H1 (cell line): Measurements from ENCODE around the gene ZNF101. TPM values are rescaled to one million over a fixed set of nuclear protein-coding genes. Genes with fewer than 3 reads are reported as not detected.

Source experiments
- CTCF ChIA-PET: fragments of 300-600 bp; sonication (Branson Sonifier 250); formaldehyde crosslinking; loops from one replicate; lab custom pipeline; 2021; ENCODE audit not compliant: partially characterized antibody; lab: Charles Lee
- POLR2A ChIA-PET: fragments of 300-600 bp; sonication (Branson Sonifier 250); formaldehyde crosslinking; loops from one replicate; lab custom pipeline; 2021; ENCODE audit warnings: inconsistent platforms; ENCODE audit not compliant: partially characterized antibody; lab: Charles Lee
- DNase-seq, 2 experiments: peaks; one replicate each; pipeline versions ENCODE4 v3.0.0 to v3.0.0-alpha.2; 2010 to 2022; ENCODE audit warnings: low spot score in 2 of 2, low read depth in 1 of 2, mixed read lengths in 1 of 2
- FAIRE-seq: peaks from 2 replicates; lab custom pipeline; 2011; peaks lifted over from hg19 to GRCh38; lab: Jason Lieb, UNC
- H2AFZ ChIP-seq: 2 replicates; pipeline ENCODE4 v1.8.1; 2012; ENCODE audit warnings: low read length, inconsistent platforms
- H2AK5ac ChIP-seq: 2 replicates; pipeline ENCODE4 v1.6.1; 2013; ENCODE audit warnings: low read depth, low read length
- H2BK120ac ChIP-seq: replicated peaks from 2 replicates; pipeline ENCODE3; 2013; ENCODE audit warnings: low read depth, low read length, inconsistent platforms
- H2BK12ac ChIP-seq: 2 replicates; pipeline ENCODE4 v1.6.1; 2013; ENCODE audit warnings: low read depth, low read length
- H2BK15ac ChIP-seq: 2 replicates; pipeline ENCODE4 v1.6.1; 2013; ENCODE audit warnings: low read length
- H2BK20ac ChIP-seq: 2 replicates; pipeline ENCODE4 v1.6.1; 2013; ENCODE audit warnings: low read length
- H2BK5ac ChIP-seq: 2 replicates; pipeline ENCODE4 v1.6.1; 2013; ENCODE audit warnings: low read depth, low read length
- H3K14ac ChIP-seq: 2 replicates; pipeline ENCODE4 v1.6.1; 2013; ENCODE audit warnings: inconsistent platforms; ENCODE audit not compliant: insufficient read length
- H3K18ac ChIP-seq: 2 replicates; pipeline ENCODE4 v1.6.1; 2013; ENCODE audit warnings: low read length; ENCODE audit errors: extremely low read depth
- H3K23ac ChIP-seq: 2 replicates; pipeline ENCODE4 v1.6.1; 2013; ENCODE audit warnings: inconsistent platforms; ENCODE audit not compliant: insufficient read length
- H3K23me2 ChIP-seq: 2 replicates; pipeline ENCODE4 v1.6.1; 2013; ENCODE audit warnings: low read depth, low read length
- H3K27ac ChIP-seq: 2 replicates; pipeline ENCODE4 v1.6.1; 2011; ENCODE audit warnings: low read depth, low read length, inconsistent platforms
- H3K27me3 ChIP-seq, 4 experiments: replicated peaks in 1 of 4; 1 replicate in 1 of 4; 2 replicates in 3 of 4; pipeline versions ENCODE4 v1.6.1 to v1.8.1; 2011 to 2013; ENCODE audit warnings: low read length in 3 of 4, mild to moderate bottlenecking in 3 of 4, inconsistent platforms in 2 of 4, mixed read lengths in 2 of 4, moderate library complexity in 1 of 4; ENCODE audit not compliant: control insufficient read depth in 3 of 4, insufficient read depth in 3 of 4; ENCODE audit errors: extremely low read depth in 1 of 4
- H3K36me3 ChIP-seq, 4 experiments: 2 replicates each; pipeline versions ENCODE4 v1.6.1 to v1.8.1; 2011 to 2013; ENCODE audit warnings: mild to moderate bottlenecking in 4 of 4, low read length in 3 of 4, moderate library complexity in 2 of 4, control low read depth in 1 of 4, inconsistent platforms in 1 of 4; ENCODE audit not compliant: insufficient read depth in 4 of 4, control insufficient read depth in 2 of 4
- H3K4ac ChIP-seq: replicated peaks from 2 replicates; pipeline ENCODE3; 2013; ENCODE audit warnings: low read length, low read depth, mixed read lengths, inconsistent platforms; ENCODE audit not compliant: insufficient read length
- H3K4me1 ChIP-seq, 4 experiments: replicated peaks in 1 of 4; 1 replicate in 1 of 4; 2 replicates in 3 of 4; pipeline versions ENCODE4 v1.6.1 to v1.8.1; 2011 to 2013; ENCODE audit warnings: low read length in 3 of 4, inconsistent platforms in 2 of 4, mixed read lengths in 1 of 4; ENCODE audit not compliant: insufficient read depth in 4 of 4, control insufficient read depth in 3 of 4
- H3K4me2 ChIP-seq, 2 experiments: 2 replicates each; pipeline versions ENCODE4 v1.6.1 to v1.8.1; 2011 to 2013; ENCODE audit warnings: low read depth in 2 of 2, low read length in 2 of 2, control low read depth in 1 of 2, inconsistent platforms in 1 of 2, mild to moderate bottlenecking in 1 of 2; ENCODE audit not compliant: insufficient read depth in 1 of 2
- H3K4me3 ChIP-seq, 4 experiments: fragments of 200-600, 300-600 bp in 1 of 4; sonication (generic), shearing (Covaris generic), sonication (Bioruptor Twin) in 1 of 4; 2 replicates each; pipeline versions ENCODE4 v1.5.1 to v1.8.1; 2011 to 2016; ENCODE audit warnings: low read length in 4 of 4, low read depth in 3 of 4, control low read depth in 2 of 4, inconsistent platforms in 2 of 4, mild to moderate bottlenecking in 2 of 4, mixed read lengths in 1 of 4, moderate library complexity in 1 of 4; ENCODE audit not compliant: insufficient read depth in 2 of 4; ENCODE audit errors: extremely low read depth in 1 of 4
- H3K56ac ChIP-seq: replicated peaks from 2 replicates; pipeline ENCODE3; 2013; ENCODE audit warnings: low read depth, mild to moderate bottlenecking, mixed read lengths, low read length, inconsistent platforms; ENCODE audit not compliant: insufficient read length
- H3K79me1 ChIP-seq: 2 replicates; pipeline ENCODE4 v1.6.1; 2013; ENCODE audit warnings: low read depth, low read length, control low read depth
- H3K79me2 ChIP-seq, 2 experiments: 2 replicates each; pipeline versions ENCODE4 v1.6.1 to v1.8.1; 2012 to 2013; ENCODE audit warnings: low read length in 2 of 2, mild to moderate bottlenecking in 2 of 2, inconsistent platforms in 1 of 2; ENCODE audit not compliant: insufficient read depth in 2 of 2, control insufficient read depth in 1 of 2
- H3K9ac ChIP-seq, 4 experiments: replicated peaks in 1 of 4; 1 replicate in 1 of 4; 2 replicates in 3 of 4; pipeline versions ENCODE4 v1.6.1 to v1.8.1; 2011 to 2013; ENCODE audit warnings: low read depth in 3 of 4, low read length in 3 of 4, control low read depth in 2 of 4, mild to moderate bottlenecking in 2 of 4, moderate library complexity in 2 of 4, inconsistent platforms in 1 of 4; ENCODE audit errors: extremely low read depth in 1 of 4
- H3K9me3 ChIP-seq, 2 experiments: 2 replicates each; pipeline versions ENCODE4 v1.6.1 to v1.8.1; 2012 to 2013; ENCODE audit warnings: mild to moderate bottlenecking in 2 of 2, moderate library complexity in 2 of 2, control low read depth in 1 of 2, inconsistent platforms in 1 of 2, low read depth in 1 of 2, low read length in 1 of 2, mixed read lengths in 1 of 2; ENCODE audit not compliant: insufficient read depth in 2 of 2
- H4K20me1 ChIP-seq, 2 experiments: replicated peaks in 1 of 2; 2 replicates each; pipeline versions ENCODE3 to v1.8.1; 2011 to 2013; ENCODE audit warnings: inconsistent platforms in 2 of 2, low read length in 2 of 2, mild to moderate bottlenecking in 1 of 2; ENCODE audit not compliant: insufficient read depth in 2 of 2, control insufficient read depth in 1 of 2
- H4K5ac ChIP-seq: 2 replicates; pipeline ENCODE4 v1.6.1; 2013; ENCODE audit warnings: low read length, low read depth, mixed read lengths, inconsistent platforms; ENCODE audit not compliant: insufficient read length
- H4K8ac ChIP-seq: 2 replicates; pipeline ENCODE4 v1.8.0; 2013; ENCODE audit warnings: mild to moderate bottlenecking, moderate library complexity, low read length, inconsistent platforms; ENCODE audit not compliant: insufficient read depth; ENCODE audit errors: extremely low read depth
- H4K91ac ChIP-seq: replicated peaks from 2 replicates; pipeline ENCODE3; 2013; ENCODE audit warnings: low read length, mixed read lengths, inconsistent platforms; ENCODE audit not compliant: insufficient read length
- CBX8 ChIP-seq: fragments of 300-800, 300-1000 bp; sonication (generic); IDR thresholded peaks from 2 replicates; pipeline ENCODE4 v1.7.1; 2016; ENCODE audit warnings: low read depth, low read length, borderline replicate concordance
- CTCF ChIP-seq, 3 experiments: IDR thresholded peaks; 1 replicate in 2 of 3; 2 replicates in 1 of 3; pipeline versions ENCODE4 v1.5.1 to v1.6.1; 2011; ENCODE audit warnings: low read length in 3 of 3, mild to moderate bottlenecking in 3 of 3, inconsistent platforms in 2 of 3, low read depth in 1 of 3, moderate library complexity in 1 of 3; ENCODE audit not compliant: insufficient read depth in 1 of 3; ENCODE audit errors: control extremely low read depth in 1 of 3
- EZH2 ChIP-seq: fragments of 200-600 bp; sonication (generic); IDR thresholded peaks from 2 replicates; pipeline ENCODE4 v1.7.1; 2012; ENCODE audit warnings: low read depth, mild to moderate bottlenecking, moderate library complexity, low read length, inconsistent platforms; ENCODE audit not compliant: severe bottlenecking
- GTF2F1 ChIP-seq: IDR thresholded peaks from 2 replicates; pipeline ENCODE4 v1.6.1; 2012; ENCODE audit warnings: low read depth, low read length, improper control_type of control experiment, borderline replicate concordance
- RXRA ChIP-seq: IDR thresholded peaks from 2 replicates; pipeline ENCODE4 v1.6.1; 2011; ENCODE audit warnings: low read depth, mild to moderate bottlenecking, low read length, moderate library complexity; ENCODE audit not compliant: insufficient read depth
- ZNF274 ChIP-seq: IDR thresholded peaks from 2 replicates; pipeline ENCODE4 v1.7.0; 2012; ENCODE audit warnings: low read length, borderline replicate concordance; ENCODE audit errors: extremely low read depth
- WGBS, 2 experiments: shearing (Covaris generic) in 1 of 2; methylation state at CpG; one replicate each; pipeline versions ENCODE4 v1.1.6 to v1.1.7; 2013 to 2015; ENCODE audit warnings: low lambda C conversion rate in 2 of 2, mixed read lengths in 2 of 2, inconsistent platforms in 1 of 2, low coverage in 1 of 2, missing lambda C conversion rate in 1 of 2; ENCODE audit not compliant: insufficient replicate concordance in 2 of 2, insufficient coverage in 1 of 2, insufficient read length in 1 of 2; ENCODE audit errors: extremely low coverage in 1 of 2, missing lambda C conversion rate in 1 of 2; 5-methylcytosine and 5-hydroxymethylcytosine counted together
- polyA plus RNA-seq, 7 experiments: library from polyadenylated mRNA; depleted of rRNA in 3 of 7; stranded (reverse) in 5 of 7; unstranded in 2 of 7; fragments of >200 nt in 5 of 7; fragments of 200-250 nt in 2 of 7; gene quantifications; 1 replicate in 5 of 7; 2 replicates in 1 of 7; 4 replicates in 1 of 7; pipeline versions ENCODE4 v1.2.1 to v1.2.3, GENCODE V29; 2011 to 2013; ENCODE audit warnings: missing spikeins in 2 of 7, mixed read lengths in 2 of 7
- total RNA-seq: library from RNA; stranded (reverse); fragmentation: NEBNext Ultra II Directional; extraction: Animal tissue kit (Norgen Biotek cat#: 25700); gene quantifications from 2 replicates; pipeline ENCODE4 v1.2.1, GENCODE V29; 2021

ZNF101 gene
- total and polyA plus RNA-seq, 2 of the 8 experiments (the other 6 are each of a cell fraction or from before 2014, with no cell fraction given) = 13.0 to 50.9 TPM

- Histone ChIP-seq H3K27me3 (no peaks in the 10 kb centered on the region), H3K23ac (no peak overlapping the region), H2BK20ac (no peak overlapping the region), H2BK15ac (no peak overlapping the region), H4K91ac (no peak overlapping the region), H2AFZ (no peak overlapping the region), H2AK5ac (no peak overlapping the region), H3K36me3 (peaks cover 0 to 8% (median 2%) of the 10 kb centered on the region in 4 experiments; a peak in 2 of 8 replicates), H2BK12ac (no peak overlapping the region), H4K5ac (no peak overlapping the region), H3K9ac (no peak overlapping the region), H2BK5ac (no peak overlapping the region), H4K20me1 (no peaks in the 10 kb centered on the region), H3K79me1 (no peaks in the 10 kb centered on the region), H3K9me3 (peaks cover 39 to 52% of the 10 kb centered on the region in 2 experiments), H4K8ac (no peak overlapping the region), H3K4me1 (no peaks in the 10 kb centered on the region), H3K4me2 (no peak overlapping the region), H3K14ac (no peak overlapping the region), H3K23me2 (0 out of 2 replicates have a peak, but pooled peaks cover 2% of the 10 kb centered on the region), H3K56ac (no peak overlapping the region), H3K79me2 (peaks cover 0 to 19% of the 10 kb centered on the region in 2 experiments; a peak in 2 of 4 replicates), H3K18ac (no peak overlapping the region), H3K4me3 (no peak overlapping the region), H3K27ac (no peak overlapping the region), H3K4ac (no peak overlapping the region), H2BK120ac (no peak overlapping the region)
- FAIRE-seq = no peak
- DNase-seq = no peak
- ChIA-PET POLR2A (no interaction called here), CTCF (interaction anchor here (1.4 kb wide), 1 partner anchor 11 kb away, joined by 4 read pairs; no protein-coding TSS in a partner anchor)
- 94% methylated on average over 2 of the region's 2 CpGs; no CpG with 5 or more reads in 1 of the 2 experiments for WGBS, 2 experiments
- TF ChIP-seq GTF2F1 (no peak), CBX8 (no peak), CTCF (IDR thresholded peaks at IDR 0.05; ENCODE audit: control extremely low read depth in 1 of 3, insufficient read depth in 1 of 3, low read depth in 1 of 3, low read length in 3 of 3) (no peak), EZH2 (no peak), ZNF274 (no peak), RXRA (no peak)
Measured at GRCh38 chr19:19719798-19720197, 51.2 kb downstream of the ZNF101 start.
